ENCODE results near the gene SCG2. TPM values are rescaled to one million over a fixed set of nuclear protein-coding genes. Genes with fewer than 3 reads are reported as not detected.

Gene SCG2
- polyA plus RNA-seq, 1 donor from 2014 or later: 37.3 TPM

DNA sequence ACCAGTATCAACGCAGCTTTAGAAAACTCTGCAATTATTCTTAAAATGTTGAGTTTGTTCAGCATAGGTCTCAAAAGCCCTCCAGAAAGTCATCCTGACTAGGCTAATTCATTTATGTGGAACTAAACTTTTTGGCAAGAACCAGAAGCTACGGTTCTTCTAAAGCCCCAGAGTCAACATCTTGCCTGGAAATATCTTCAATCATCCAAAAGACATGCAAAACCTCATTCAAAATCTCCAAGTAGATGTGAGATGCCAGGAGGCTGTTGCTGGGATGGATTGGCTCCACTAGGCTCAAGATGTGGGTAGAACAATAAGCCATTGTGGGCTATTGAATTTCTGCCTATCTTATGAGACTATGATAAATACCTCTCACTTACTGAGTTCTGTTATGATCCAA, 2.1 kb upstream of the SCG2 start:
- TF ChIP-seq, protein P1, sequence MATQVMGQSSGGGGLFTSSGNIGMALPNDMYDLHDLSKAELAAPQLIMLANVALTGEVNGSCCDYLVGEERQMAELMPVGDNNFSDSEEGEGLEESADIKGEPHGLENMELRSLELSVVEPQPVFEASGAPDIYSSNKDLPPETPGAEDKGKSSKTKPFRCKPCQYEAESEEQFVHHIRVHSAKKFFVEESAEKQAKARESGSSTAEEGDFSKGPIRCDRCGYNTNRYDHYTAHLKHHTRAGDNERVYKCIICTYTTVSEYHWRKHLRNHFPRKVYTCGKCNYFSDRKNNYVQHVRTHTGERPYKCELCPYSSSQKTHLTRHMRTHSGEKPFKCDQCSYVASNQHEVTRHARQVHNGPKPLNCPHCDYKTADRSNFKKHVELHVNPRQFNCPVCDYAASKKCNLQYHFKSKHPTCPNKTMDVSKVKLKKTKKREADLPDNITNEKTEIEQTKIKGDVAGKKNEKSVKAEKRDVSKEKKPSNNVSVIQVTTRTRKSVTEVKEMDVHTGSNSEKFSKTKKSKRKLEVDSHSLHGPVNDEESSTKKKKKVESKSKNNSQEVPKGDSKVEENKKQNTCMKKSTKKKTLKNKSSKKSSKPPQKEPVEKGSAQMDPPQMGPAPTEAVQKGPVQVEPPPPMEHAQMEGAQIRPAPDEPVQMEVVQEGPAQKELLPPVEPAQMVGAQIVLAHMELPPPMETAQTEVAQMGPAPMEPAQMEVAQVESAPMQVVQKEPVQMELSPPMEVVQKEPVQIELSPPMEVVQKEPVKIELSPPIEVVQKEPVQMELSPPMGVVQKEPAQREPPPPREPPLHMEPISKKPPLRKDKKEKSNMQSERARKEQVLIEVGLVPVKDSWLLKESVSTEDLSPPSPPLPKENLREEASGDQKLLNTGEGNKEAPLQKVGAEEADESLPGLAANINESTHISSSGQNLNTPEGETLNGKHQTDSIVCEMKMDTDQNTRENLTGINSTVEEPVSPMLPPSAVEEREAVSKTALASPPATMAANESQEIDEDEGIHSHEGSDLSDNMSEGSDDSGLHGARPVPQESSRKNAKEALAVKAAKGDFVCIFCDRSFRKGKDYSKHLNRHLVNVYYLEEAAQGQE (IDR thresholded peaks at IDR 0.05; ENCODE audit: borderline replicate concordance): no peak
- TF ChIP-seq EZH2 (IDR thresholded peaks at IDR 0.05; ENCODE audit: borderline replicate concordance, insufficient read depth, low read length, poor library complexity, severe bottlenecking): no peak
- TF ChIP-seq, protein P2, sequence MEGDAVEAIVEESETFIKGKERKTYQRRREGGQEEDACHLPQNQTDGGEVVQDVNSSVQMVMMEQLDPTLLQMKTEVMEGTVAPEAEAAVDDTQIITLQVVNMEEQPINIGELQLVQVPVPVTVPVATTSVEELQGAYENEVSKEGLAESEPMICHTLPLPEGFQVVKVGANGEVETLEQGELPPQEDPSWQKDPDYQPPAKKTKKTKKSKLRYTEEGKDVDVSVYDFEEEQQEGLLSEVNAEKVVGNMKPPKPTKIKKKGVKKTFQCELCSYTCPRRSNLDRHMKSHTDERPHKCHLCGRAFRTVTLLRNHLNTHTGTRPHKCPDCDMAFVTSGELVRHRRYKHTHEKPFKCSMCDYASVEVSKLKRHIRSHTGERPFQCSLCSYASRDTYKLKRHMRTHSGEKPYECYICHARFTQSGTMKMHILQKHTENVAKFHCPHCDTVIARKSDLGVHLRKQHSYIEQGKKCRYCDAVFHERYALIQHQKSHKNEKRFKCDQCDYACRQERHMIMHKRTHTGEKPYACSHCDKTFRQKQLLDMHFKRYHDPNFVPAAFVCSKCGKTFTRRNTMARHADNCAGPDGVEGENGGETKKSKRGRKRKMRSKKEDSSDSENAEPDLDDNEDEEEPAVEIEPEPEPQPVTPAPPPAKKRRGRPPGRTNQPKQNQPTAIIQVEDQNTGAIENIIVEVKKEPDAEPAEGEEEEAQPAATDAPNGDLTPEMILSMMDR (IDR thresholded peaks at IDR 0.05; ENCODE audit: poor library complexity, severe bottlenecking): no peak
- TF ChIP-seq RAD21 (conservative IDR thresholded peaks at IDR 0.05): no peak
- no peak for TF ChIP-seq SMC3 (conservative IDR thresholded peaks at IDR 0.05; ENCODE audit: poor library complexity)
- TF ChIP-seq POLR2AphosphoS5 (IDR thresholded peaks at IDR 0.05): no peak
- no peak for TF ChIP-seq TAF1 (IDR thresholded peaks at IDR 0.05; ENCODE audit: low read depth)
- TF ChIP-seq MXI1 (conservative IDR thresholded peaks at IDR 0.05; ENCODE audit: poor library complexity, severe bottlenecking): no peak
- no peak for TF ChIP-seq EP300 (conservative IDR thresholded peaks at IDR 0.05; ENCODE audit: poor library complexity, severe bottlenecking)
- Histone ChIP-seq H2AFZ (ENCODE audit: low read depth, low read length) (no peak overlapping the region), H3K4me2 (ENCODE audit: low read length) (no peak overlapping the region), H3K9ac (ENCODE audit: low read length) (no peak overlapping the region), H3K79me2 (replicated peaks; ENCODE audit: insufficient read depth, low read length) (no peaks in the 10 kb centered on the region), H3K36me3 (ENCODE audit: insufficient read depth, low read length) (no peaks in the 10 kb centered on the region), H3K9me2 (ENCODE audit: insufficient read depth, low read length) (no peaks in the 10 kb centered on the region), H3K4me3 (ENCODE audit: low read length) (no peak overlapping the region), H3K9me3 (ENCODE audit: low read length) (no peaks in the 10 kb centered on the region), H3F3A (ENCODE audit: insufficient read depth, low read length, poor library complexity, severe bottlenecking) (peaks cover 4% of the 10 kb centered on the region), H3K27ac (ENCODE audit: low read length) (no peak overlapping the region), H4K20me1 (ENCODE audit: insufficient read depth) (no peaks in the 10 kb centered on the region), H3K27me3 (ENCODE audit: insufficient read depth, low read depth, low read length) (no peaks in the 10 kb centered on the region)

DNA sequence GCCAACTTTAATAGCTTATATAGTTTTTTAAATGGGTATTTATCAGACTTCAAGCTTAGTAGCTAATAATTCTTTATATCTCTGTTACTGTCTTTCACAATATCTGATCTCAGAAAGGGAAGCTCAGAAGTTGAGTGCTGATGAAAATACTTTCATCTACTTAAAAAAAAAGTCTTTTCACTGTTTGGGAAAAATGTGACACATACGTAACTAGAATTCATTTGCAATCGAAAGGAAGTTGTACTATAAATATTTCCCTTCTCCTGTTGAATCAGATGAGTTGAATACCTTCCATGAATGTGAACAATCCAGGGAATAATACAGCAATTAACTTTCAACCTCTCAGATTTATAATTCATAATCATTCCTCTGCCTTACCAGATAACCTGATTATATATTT, 811 bp upstream of the SCG2 start:
- Histone ChIP-seq H3K9me3 (ENCODE audit: low read length) (no peaks in the 10 kb centered on the region), H3K27me3 (ENCODE audit: insufficient read depth, low read depth, low read length) (no peaks in the 10 kb centered on the region), H3K9me2 (ENCODE audit: insufficient read depth, low read length) (no peaks in the 10 kb centered on the region), H3K27ac (ENCODE audit: low read length) (peak overlapping the region; percentile 64), H3K4me2 (ENCODE audit: low read length) (no peak overlapping the region), H3K4me3 (ENCODE audit: low read length) (no peak overlapping the region), H3K79me2 (replicated peaks; ENCODE audit: insufficient read depth, low read length) (no peaks in the 10 kb centered on the region), H2AFZ (ENCODE audit: low read depth, low read length) (no peak overlapping the region), H3K36me3 (ENCODE audit: insufficient read depth, low read length) (no peaks in the 10 kb centered on the region), H4K20me1 (ENCODE audit: insufficient read depth) (no peaks in the 10 kb centered on the region), H3F3A (ENCODE audit: insufficient read depth, low read length, poor library complexity, severe bottlenecking) (peaks cover 4% of the 10 kb centered on the region), H3K9ac (ENCODE audit: low read length) (no peak overlapping the region)
- TF ChIP-seq TAF1 (IDR thresholded peaks at IDR 0.05; ENCODE audit: low read depth) (no peak), POLR2AphosphoS5 (IDR thresholded peaks at IDR 0.05) (no peak), MXI1 (conservative IDR thresholded peaks at IDR 0.05; ENCODE audit: poor library complexity, severe bottlenecking) (no peak), EP300 (conservative IDR thresholded peaks at IDR 0.05; ENCODE audit: poor library complexity, severe bottlenecking) (no peak), RAD21 (conservative IDR thresholded peaks at IDR 0.05) (no peak)
- TF ChIP-seq, protein P2 (IDR thresholded peaks at IDR 0.05; ENCODE audit: poor library complexity, severe bottlenecking): no peak
- TF ChIP-seq, protein P1 (IDR thresholded peaks at IDR 0.05; ENCODE audit: borderline replicate concordance): no peak
